ENCODE data around the gene PCDHGB1. TPM values are rescaled to one million over a fixed set of nuclear protein-coding genes. Genes with fewer than 3 reads are reported as not detected.

Gene PCDHGB1
- total and polyA plus RNA-seq, 4 donors = 0.17 to 8.4 (median 1.3) TPM

GRCh38 chr5:141388661-141389060 lies 38.8 kb downstream of the PCDHGB1 start:
- 40 to 54% methylated on average over 10 of the region's 10 CpGs for WGBS, 2 donors
- H3K4me3 ChIP-seq = no peak overlapping the region
- H3K9ac ChIP-seq (ENCODE audit: insufficient read depth in 1 of 2, low read length in 2 of 2) = no peak overlapping the region
- no peaks in the 10 kb centered on the region for H3K4me1 ChIP-seq (ENCODE audit: control insufficient read depth in 5 of 5, insufficient read depth in 5 of 5, low read length in 5 of 5)
- no peak for DNase-seq
- H3K9me3 ChIP-seq (ENCODE audit: control insufficient read depth in 4 of 4, insufficient read depth in 3 of 4, low read length in 3 of 4) = peaks cover 3 to 47% (median 23%) of the 10 kb centered on the region in 4 donors
- peaks cover 0 to 15% (median 0%) of the 10 kb centered on the region in 4 donors for H3K36me3 ChIP-seq (ENCODE audit: control insufficient read depth in 4 of 4, insufficient read depth in 4 of 4, low read length in 4 of 4)
- H3K27ac ChIP-seq (ENCODE audit: low read depth in 1 of 2, low read length in 1 of 2) = no peak overlapping the region
- H3K27me3 ChIP-seq (ENCODE audit: control insufficient read depth in 3 of 3, insufficient read depth in 3 of 3, low read length in 2 of 3) = peaks cover 0 to 2% (median 0%) of the 10 kb centered on the region in 3 donors
- no peak for ATAC-seq (ENCODE audit: insufficient read depth, low FRiP score)
- no peak for TF ChIP-seq CTCF (IDR thresholded peaks at IDR 0.05; ENCODE audit: control extremely low read depth, extremely low read depth)

GRCh38 chr5:141389153-141390042 lies 39.5 kb downstream of the PCDHGB1 start:
- no peak for DNase-seq
- no peak overlapping the region for H3K9ac ChIP-seq (ENCODE audit: insufficient read depth in 1 of 2, low read length in 2 of 2)
- ATAC-seq (ENCODE audit: insufficient read depth, low FRiP score) = no peak
- H3K27me3 ChIP-seq (ENCODE audit: control insufficient read depth in 3 of 3, insufficient read depth in 3 of 3, low read length in 2 of 3) = peaks cover 0 to 2% (median 0%) of the 10 kb centered on the region in 3 donors
- H3K36me3 ChIP-seq (ENCODE audit: control insufficient read depth in 4 of 4, insufficient read depth in 4 of 4, low read length in 4 of 4) = peaks cover 0 to 19% (median 0%) of the 10 kb centered on the region in 4 donors
- WGBS, 2 donors = 35 to 41% methylated on average over 77 of the region's 77 CpGs
- no peaks in the 10 kb centered on the region for H3K4me1 ChIP-seq (ENCODE audit: control insufficient read depth in 5 of 5, insufficient read depth in 5 of 5, low read length in 5 of 5)
- no peak for TF ChIP-seq CTCF (IDR thresholded peaks at IDR 0.05; ENCODE audit: control extremely low read depth, extremely low read depth)
- H3K4me3 ChIP-seq = no peak overlapping the region
- no peak overlapping the region for H3K27ac ChIP-seq (ENCODE audit: low read depth in 1 of 2, low read length in 1 of 2)
- peaks cover 3 to 48% (median 22%) of the 10 kb centered on the region in 4 donors for H3K9me3 ChIP-seq (ENCODE audit: control insufficient read depth in 4 of 4, insufficient read depth in 3 of 4, low read length in 3 of 4)

GRCh38 chr5:141392429-141393198 lies 42.7 kb downstream of the PCDHGB1 start, which contains the start of gene PCDHGA8:
PCDHGA8 (plus strand) TSS chr5:141392633; CDS start chr5:141392814, 181 bp downstream.
- Histone ChIP-seq H3K9ac (ENCODE audit: insufficient read depth in 1 of 2, low read length in 2 of 2) (no peak within 1 kb of the TSS), H3K9me3 (ENCODE audit: control insufficient read depth in 4 of 4, insufficient read depth in 3 of 4, low read length in 3 of 4) (peaks cover 3 to 42% (median 20%) of the 10 kb centered on the region in 4 donors), H3K4me3 (no peak within 1 kb of the TSS), H3K27me3 (ENCODE audit: control insufficient read depth in 3 of 3, insufficient read depth in 3 of 3, low read length in 2 of 3) (peaks cover 0 to 2% (median 0%) of the 10 kb centered on the region in 3 donors), H3K36me3 (ENCODE audit: control insufficient read depth in 4 of 4, insufficient read depth in 4 of 4, low read length in 4 of 4) (peaks cover 0 to 19% (median 0%) of the 10 kb centered on the region in 4 donors), H3K4me1 (ENCODE audit: control insufficient read depth in 5 of 5, insufficient read depth in 5 of 5, low read length in 5 of 5) (no peaks in the 10 kb centered on the region), H3K27ac (ENCODE audit: low read depth in 1 of 2, low read length in 1 of 2) (no peak within 1 kb of the TSS)
- WGBS, 2 donors = 27 to 28% methylated on average over 38 of the region's 38 CpGs
- no peak for ATAC-seq (ENCODE audit: insufficient read depth, low FRiP score)
- peak in 1 of 3 donors; percentile 17 for DNase-seq
- no peak for TF ChIP-seq CTCF (IDR thresholded peaks at IDR 0.05; ENCODE audit: control extremely low read depth, extremely low read depth)
